ENCODE results near the gene ANXA7.
"Not testable (repeated sequence)": the region's sequence is repeated elsewhere in the genome, so short reads cannot be mapped to it uniquely, and the experiment has no call there.

Gene ANXA7

GRCh38 chr10:73340121-73340520 lies 73.7 kb downstream of the ANXA7 start:
- DNase-seq (ENCODE audit: low read depth in 2 of 2, low spot score in 1 of 2), result no peak

- no peak for DNase-seq (ENCODE audit: low read depth in 2 of 2, low spot score in 1 of 2)
Observed at GRCh38 chr10:73339436-73339835, 74.4 kb downstream of the ANXA7 start.

- DNase-seq (ENCODE audit: low read depth in 2 of 2, low spot score in 1 of 2), result no peak
Observed at GRCh38 chr10:73338801-73339368, 75.0 kb downstream of the ANXA7 start.

- no peak for DNase-seq (ENCODE audit: low read depth in 2 of 2, low spot score in 1 of 2)
Observed at GRCh38 chr10:73333202-73333601, 80.7 kb downstream of the ANXA7 start.

- no peak for DNase-seq (ENCODE audit: low read depth in 2 of 2, low spot score in 1 of 2)
Observed at GRCh38 chr10:73332379-73332778, 81.5 kb downstream of the ANXA7 start.

- not testable (repeated sequence) for DNase-seq (ENCODE audit: low read depth in 2 of 2, low spot score in 1 of 2)
Observed at GRCh38 chr10:73328523-73328922, 85.3 kb downstream of the ANXA7 start.

GRCh38 chr10:73325290-73325689 lies 88.6 kb downstream of the ANXA7 start:
- DNase-seq (ENCODE audit: low read depth in 2 of 2, low spot score in 1 of 2), result not testable (repeated sequence)
